Thyroid gland (tissue), 4 donors: ENCODE results near the gene SHROOM3. TPM values are rescaled to one million over a fixed set of nuclear protein-coding genes. Genes with fewer than 3 reads are reported as not detected.

Experiments used
- DNase-seq, 2 donors: peaks; one replicate each; pipeline ENCODE4 v3.0.0-alpha.2; 2019
- H3K27ac ChIP-seq, 3 donors: fragments of 200-600 bp; sonication (generic); 1 replicate in 2 of 3; 2 replicates in 1 of 3; pipeline ENCODE4 v1.5.1; 2016 to 2019; ENCODE audit warnings: mild to moderate bottlenecking in 1 of 3, moderate library complexity in 1 of 3
- H3K27me3 ChIP-seq: fragments of 200-600 bp; sonication (generic); one replicate; pipeline ENCODE4 v1.5.1; 2019
- H3K36me3 ChIP-seq, 2 donors: fragments of 200-600 bp; sonication (generic); one replicate each; pipeline ENCODE4 v1.5.1; 2016 to 2019
- H3K4me1 ChIP-seq, 2 donors: fragments of 200-600 bp; sonication (generic); one replicate each; pipeline ENCODE4 v1.5.1; 2017 to 2019
- H3K4me3 ChIP-seq, 3 donors: fragments of 200-600 bp; sonication (generic); replicated peaks in 1 of 3; 1 replicate in 2 of 3; 2 replicates in 1 of 3; pipeline ENCODE4 v1.5.1; 2016; ENCODE audit warnings: mild to moderate bottlenecking in 1 of 3
- H3K9me3 ChIP-seq: fragments of 200-600 bp; sonication (generic); one replicate; pipeline ENCODE4 v1.5.1; 2017
- POLR2A ChIP-seq, 2 donors: fragments of 450-650 bp; IDR thresholded peaks; one replicate each; pipeline ENCODE4 v1.6.1; 2017; ENCODE audit warnings: antibody characterized with exemption in 2 of 2, mild to moderate bottlenecking in 2 of 2, moderate library complexity in 1 of 2
- WGBS, 2 donors: methylation state at CpG; one replicate each; pipeline ENCODE4 v1.1.5; 2017; 5-methylcytosine and 5-hydroxymethylcytosine counted together
- intact Hi-C: fragments of 100-400 bp; cut with DNase I; formaldehyde crosslinking; loops from one replicate; pipeline ENCODE4 v1.15.1; 2023
- total RNA-seq, 4 donors: library from RNA; depleted of rRNA; stranded (reverse); fragments of >200 nt; gene quantifications; one replicate each; pipeline ENCODE4 v1.2.3, GENCODE V29; 2016
- TF ChIP-seq, protein P1 (sequence below), 6 experiments: fragments of 200-600 bp in 3 of 6; fragments of 450-650 bp in 3 of 6; sonication (generic) in 3 of 6; IDR thresholded peaks; one replicate each; pipeline ENCODE4 v1.5.1; 2016 to 2019; ENCODE audit warnings: antibody characterized with exemption in 6 of 6, mild to moderate bottlenecking in 2 of 6, inconsistent platforms in 1 of 6, moderate library complexity in 1 of 6

SHROOM3 gene
- total RNA-seq, 4 donors from 2014 or later: 41.7 to 77.8 (median 62.0) TPM

GRCh38 chr4:76806757-76807156 lies 371.7 kb downstream of the SHROOM3 start:
- H3K27me3 ChIP-seq: no peaks in the 10 kb centered on the region
- no peak overlapping the region for H3K27ac ChIP-seq
- TF ChIP-seq, protein P1, sequence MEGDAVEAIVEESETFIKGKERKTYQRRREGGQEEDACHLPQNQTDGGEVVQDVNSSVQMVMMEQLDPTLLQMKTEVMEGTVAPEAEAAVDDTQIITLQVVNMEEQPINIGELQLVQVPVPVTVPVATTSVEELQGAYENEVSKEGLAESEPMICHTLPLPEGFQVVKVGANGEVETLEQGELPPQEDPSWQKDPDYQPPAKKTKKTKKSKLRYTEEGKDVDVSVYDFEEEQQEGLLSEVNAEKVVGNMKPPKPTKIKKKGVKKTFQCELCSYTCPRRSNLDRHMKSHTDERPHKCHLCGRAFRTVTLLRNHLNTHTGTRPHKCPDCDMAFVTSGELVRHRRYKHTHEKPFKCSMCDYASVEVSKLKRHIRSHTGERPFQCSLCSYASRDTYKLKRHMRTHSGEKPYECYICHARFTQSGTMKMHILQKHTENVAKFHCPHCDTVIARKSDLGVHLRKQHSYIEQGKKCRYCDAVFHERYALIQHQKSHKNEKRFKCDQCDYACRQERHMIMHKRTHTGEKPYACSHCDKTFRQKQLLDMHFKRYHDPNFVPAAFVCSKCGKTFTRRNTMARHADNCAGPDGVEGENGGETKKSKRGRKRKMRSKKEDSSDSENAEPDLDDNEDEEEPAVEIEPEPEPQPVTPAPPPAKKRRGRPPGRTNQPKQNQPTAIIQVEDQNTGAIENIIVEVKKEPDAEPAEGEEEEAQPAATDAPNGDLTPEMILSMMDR (IDR thresholded peaks at IDR 0.05): no peak
- no peak for TF ChIP-seq POLR2A (IDR thresholded peaks at IDR 0.05)
- intact Hi-C loops: no loop called here
- DNase-seq: no peak
- H3K9me3 ChIP-seq: no peaks in the 10 kb centered on the region
- no peak overlapping the region for H3K4me3 ChIP-seq
- WGBS, 2 donors: 95 to 96% methylated on average over 1 of the region's 1 CpG
- no peaks in the 10 kb centered on the region for H3K36me3 ChIP-seq
- peaks cover 15 to 28% of the 10 kb centered on the region in 2 donors for H3K4me1 ChIP-seq

DNA sequence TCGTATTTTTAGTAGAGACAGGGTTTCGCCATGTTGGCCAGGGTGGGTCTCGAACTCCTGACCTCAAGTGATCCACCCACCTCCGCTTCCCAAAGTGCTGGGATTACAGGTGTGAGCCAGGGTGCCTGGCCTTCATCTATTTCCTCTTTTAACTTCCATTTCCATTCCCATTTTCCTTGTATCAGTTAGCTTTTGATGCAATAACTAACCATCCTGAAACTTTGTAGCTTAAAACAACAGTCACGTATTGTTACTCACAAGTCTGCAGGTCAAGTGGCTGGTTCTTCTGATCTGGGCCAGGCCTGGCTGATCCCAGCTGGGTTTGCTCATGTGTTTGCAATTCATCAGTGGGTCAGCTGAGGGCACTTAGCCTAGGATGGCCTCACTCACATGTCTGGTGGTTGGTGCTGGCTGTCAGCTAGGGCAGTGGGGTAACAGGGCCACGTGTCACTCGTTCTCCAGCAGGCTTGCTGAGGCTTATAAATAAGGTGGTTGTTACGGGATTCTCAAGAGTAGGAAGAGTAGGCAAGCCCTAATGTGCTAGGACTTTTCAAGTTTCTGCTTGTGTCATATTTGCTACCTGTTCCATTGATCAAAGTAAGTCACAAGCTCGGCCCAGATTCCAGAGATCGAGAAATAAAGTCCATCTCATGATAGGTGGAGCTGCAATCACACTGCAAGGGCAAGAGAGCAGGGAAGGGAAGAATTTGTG lies 374.7 kb downstream of the SHROOM3 start:
- TF ChIP-seq, protein P1 (IDR thresholded peaks at IDR 0.05): no peak
- TF ChIP-seq POLR2A (IDR thresholded peaks at IDR 0.05): no peak
- intact Hi-C loops: no loop called here

GRCh38 chr4:76811604-76812412 lies 376.8 kb downstream of the SHROOM3 start:
- H3K4me3 ChIP-seq: no peak overlapping the region
- intact Hi-C loops: no loop called here
- no peak for DNase-seq
- H3K27ac ChIP-seq: no peak overlapping the region
- TF ChIP-seq, protein P1 (IDR thresholded peaks at IDR 0.05): no peak
- TF ChIP-seq POLR2A (IDR thresholded peaks at IDR 0.05): no peak
- H3K4me1 ChIP-seq: no peaks in the 10 kb centered on the region
- H3K9me3 ChIP-seq: no peaks in the 10 kb centered on the region
- WGBS, 2 donors: 66 to 74% methylated on average over 12 of the region's 12 CpGs
- no peaks in the 10 kb centered on the region for H3K27me3 ChIP-seq
- no peaks in the 10 kb centered on the region for H3K36me3 ChIP-seq

More for the DNA sequence above, 374.7 kb downstream of the SHROOM3 start:
- WGBS, 2 donors: 68 to 70% methylated on average over 10 of the region's 10 CpGs
- Histone ChIP-seq H3K4me1 (no peaks in the 10 kb centered on the region), H3K27ac (no peak overlapping the region), H3K27me3 (no peaks in the 10 kb centered on the region), H3K4me3 (no peak overlapping the region), H3K9me3 (no peaks in the 10 kb centered on the region), H3K36me3 (no peaks in the 10 kb centered on the region)
- DNase-seq: peak; percentile 74 to 83

GRCh38 chr4:76813070-76813469 lies 378.0 kb downstream of the SHROOM3 start:
- no peaks in the 10 kb centered on the region for H3K36me3 ChIP-seq
- no peak overlapping the region for H3K27ac ChIP-seq
- no peak overlapping the region for H3K4me3 ChIP-seq
- 94 to 96% methylated on average over 4 of the region's 4 CpGs for WGBS, 2 donors
- no peaks in the 10 kb centered on the region for H3K27me3 ChIP-seq
- TF ChIP-seq, protein P1 (IDR thresholded peaks at IDR 0.05): no peak
- TF ChIP-seq POLR2A (IDR thresholded peaks at IDR 0.05): no peak
- no peaks in the 10 kb centered on the region for H3K9me3 ChIP-seq
- no peak for DNase-seq
- no peaks in the 10 kb centered on the region for H3K4me1 ChIP-seq
- intact Hi-C loops: no loop called here

- DNase-seq: no peak
- Histone ChIP-seq H3K9me3 (no peaks in the 10 kb centered on the region), H3K4me3 (no peak overlapping the region), H3K27me3 (no peaks in the 10 kb centered on the region), H3K27ac (no peak overlapping the region), H3K36me3 (no peaks in the 10 kb centered on the region), H3K4me1 (peaks cover 0 to 8% of the 10 kb centered on the region in 2 donors)
- whole genome bisulfite sequencing, 2 donors: 86 to 89% methylated on average over 1 of the region's 1 CpG
- intact Hi-C loops: no loop called here
- TF ChIP-seq, protein P1 (IDR thresholded peaks at IDR 0.05): no peak
- no peak for TF ChIP-seq POLR2A (IDR thresholded peaks at IDR 0.05)
Measured at GRCh38 chr4:76821641-76822040, 386.6 kb downstream of the SHROOM3 start.
